Adipose tissue (tissue), 3 donors: ENCODE measurements around the gene HDAC10. TPM values are rescaled to one million over a fixed set of nuclear protein-coding genes. Genes with fewer than 3 reads are reported as not detected.
A peak's percentile ranks its signal among the peaks of the same experiment; 100 is the strongest.

Experiments
- H3K27ac ChIP-seq: one replicate; pipeline ENCODE4 v1.5.1; 2013; ENCODE audit warnings: low read depth, low read length
- WGBS, 3 donors: extraction: QIAGEN DNeasy Blood & Tissue Kit; methylation state at CpG; one replicate each; pipeline ENCODE4 v1.1.7; 2013; 5-methylcytosine and 5-hydroxymethylcytosine counted together
- polyA plus RNA-seq, 3 donors: library from polyadenylated mRNA; stranded (reverse); fragments of 200-250 nt; gene quantifications; one replicate each; pipeline ENCODE4 v1.2.3, GENCODE V29; 2013
- donor health status: healthy with polysubstance abuse.
- donor health status: Bipolar disorder and iron deficiency.
- donor health status: healthy.

HDAC10 gene
- polyA plus RNA-seq, 3 donors, result 23.7 to 30.9 (median 24.0) TPM

DNA sequence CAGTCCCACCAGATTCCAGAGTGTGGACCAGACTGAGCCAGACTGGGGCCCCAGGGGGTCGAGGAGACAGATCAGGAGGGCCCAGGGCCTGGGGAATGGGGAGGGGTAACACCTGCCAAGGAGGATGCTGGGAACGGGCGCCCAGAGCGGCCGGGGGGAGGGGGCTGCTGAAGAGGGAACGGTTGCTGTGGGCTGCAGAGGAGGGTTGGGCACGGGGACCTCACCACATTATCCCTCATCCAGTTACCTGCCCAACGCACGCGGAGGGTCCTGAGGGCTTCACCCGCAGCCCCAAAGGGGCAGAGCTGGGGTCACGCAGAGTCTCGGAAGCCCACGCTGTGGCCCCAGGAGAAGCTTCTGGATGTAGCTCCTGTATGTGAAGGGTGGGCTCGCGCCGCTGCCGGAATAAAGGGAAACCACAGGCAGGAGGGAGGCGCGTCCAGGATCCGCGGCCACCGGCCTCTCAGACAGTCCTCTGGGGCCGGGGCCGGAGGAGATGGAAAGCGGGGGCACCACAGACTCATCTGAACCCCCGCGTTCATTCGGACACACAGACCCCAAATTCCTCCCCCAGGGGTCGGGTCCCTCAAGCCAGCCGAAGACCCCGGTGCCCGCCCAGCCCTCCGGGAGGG lies 51.1 kb downstream of the HDAC10 start:
- peak overlapping the region; percentile 26 for H3K27ac ChIP-seq
- 9 to 19% (median 12%) methylated on average over 29 to 34 of the region's 34 CpGs for WGBS, 3 donors

DNA sequence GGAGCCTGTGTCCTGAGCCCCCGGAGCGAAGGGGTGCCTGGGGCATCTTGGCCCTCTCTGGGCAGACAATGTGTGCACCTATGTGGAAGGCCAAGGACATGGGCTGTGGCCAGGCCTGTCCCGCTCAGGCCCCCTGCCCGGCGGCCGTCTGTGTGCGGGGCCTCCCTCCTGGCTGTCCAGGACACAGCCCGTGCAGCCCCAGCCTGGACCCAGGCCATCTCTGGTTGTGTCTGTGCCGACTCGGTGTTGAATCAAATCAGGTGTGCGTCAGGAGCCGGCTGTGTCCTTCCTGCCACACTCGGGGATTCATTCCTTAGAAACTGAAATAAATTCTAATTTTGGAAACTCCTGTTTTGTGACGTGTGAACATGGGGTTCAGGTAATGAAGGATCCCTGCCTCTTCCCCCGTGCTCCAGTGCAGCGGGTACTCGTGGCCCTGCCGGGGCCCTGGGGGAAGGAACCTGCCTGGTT lies 51.8 kb downstream of the HDAC10 start:
- whole genome bisulfite sequencing, 3 donors, result 74 to 86% (median 83%) methylated on average over 17 to 18 of the region's 18 CpGs
- H3K27ac ChIP-seq, result no peak overlapping the region

GRCh38 chr22:50198624-50199017 lies 52.4 kb downstream of the HDAC10 start:
- WGBS, 3 donors, result 91 to 94% (median 93%) methylated on average over 10 to 16 of the region's 16 CpGs
- no peak overlapping the region for H3K27ac ChIP-seq

- 94 to 95% (median 94%) methylated on average over 52 to 61 of the region's 61 CpGs for WGBS, 3 donors
Observed at GRCh38 chr22:50197856-50198623, 53.0 kb downstream of the HDAC10 start.

GRCh38 chr22:50197000-50197800 lies 53.9 kb downstream of the HDAC10 start:
- no peak overlapping the region for H3K27ac ChIP-seq
- WGBS, 3 donors, result 87 to 89% (median 89%) methylated on average over 23 of the region's 23 CpGs

More at GRCh38 chr22:50197856-50198623, 53.0 kb downstream of the HDAC10 start:
- H3K27ac ChIP-seq, result no peak overlapping the region

- WGBS, 3 donors, result 85 to 93% (median 88%) methylated on average over 18 of the region's 18 CpGs
- no peak overlapping the region for H3K27ac ChIP-seq
Observed at GRCh38 chr22:50196256-50196655, 54.8 kb downstream of the HDAC10 start.

Other genes starting within 250 kb of the HDAC10 start
- gene IL17REL, start 238.5 kb downstream of the HDAC10 start, polyA plus RNA-seq, result under 1 TPM in 2 of 3 donors, not detected in 1; 0.03 to 0.11 TPM
- not detected for gene TTLL8, start 193.0 kb downstream of the HDAC10 start, polyA plus RNA-seq
- gene MLC1, start 165.8 kb downstream of the HDAC10 start, polyA plus RNA-seq, result under 1 TPM in 2 of 3 donors, not detected in 1; 0.08 to 0.16 TPM
- under 1 TPM; 0.31 to 0.92 (median 0.79) TPM for gene MOV10L1, start 161.3 kb downstream of the HDAC10 start, polyA plus RNA-seq
- gene PANX2, start 80.5 kb downstream of the HDAC10 start, polyA plus RNA-seq, result under 1 TPM; 0.34 to 0.46 (median 0.36) TPM
- gene TRABD, start 65.4 kb downstream of the HDAC10 start, polyA plus RNA-seq, result 10 to 100 TPM; 25.8 to 79.1 (median 38.9) TPM
- 10 to 100 TPM; 21.3 to 22.3 (median 21.4) TPM for gene SELENOO, start 50.3 kb downstream of the HDAC10 start, polyA plus RNA-seq
- 10 to 100 TPM; 30.9 to 33.9 (median 32.4) TPM for gene TUBGCP6, start 6.2 kb downstream of the HDAC10 start, polyA plus RNA-seq
- gene MAPK12, start 10.4 kb upstream of the HDAC10 start, polyA plus RNA-seq, result 10 to 100 TPM in 2 of 3 donors, 1 to 10 TPM in 1; 4.7 to 17.6 (median 15.7) TPM
- 10 to 100 TPM in 2 of 3 donors, 1 to 10 TPM in 1; 7.9 to 47.1 (median 46.4) TPM for gene MAPK11, start 19.1 kb upstream of the HDAC10 start, polyA plus RNA-seq
- gene PLXNB2, start 56.4 kb upstream of the HDAC10 start, polyA plus RNA-seq, result 10 to 100 TPM; 41.6 to 80.4 (median 67.8) TPM
- 1 to 10 TPM; 2.0 to 4.0 (median 2.5) TPM for gene DENND6B, start 75.7 kb upstream of the HDAC10 start, polyA plus RNA-seq
- 10 to 100 TPM; 25.1 to 41.1 (median 36.9) TPM for gene PPP6R2, start 92.1 kb upstream of the HDAC10 start, polyA plus RNA-seq
- gene SBF1, start 223.8 kb upstream of the HDAC10 start, polyA plus RNA-seq, result 10 to 100 TPM; 36.5 to 41.9 (median 41.8) TPM
- 1 to 10 TPM in 1 of 3 donors, under 1 TPM in 1, not detected in 1; 0.31 to 6.1 TPM for gene ADM2, start 230.3 kb upstream of the HDAC10 start, polyA plus RNA-seq
- gene MIOX, start 235.6 kb upstream of the HDAC10 start, polyA plus RNA-seq, result under 1 TPM in 1 of 3 donors, not detected in 2; 0.38 TPM